HG02571 (cell line): ENCODE measurements around the gene ZBTB40.

Source experiments
- ATAC-seq: cut with Tn5 transposase; IDR thresholded peaks from one replicate; pipeline ENCODE4 v1.9.1; 2021; ENCODE audit warnings: mild to moderate bottlenecking, moderate library complexity; ENCODE audit not compliant: unreplicated experiment

The ZBTB40 gene

DNA sequence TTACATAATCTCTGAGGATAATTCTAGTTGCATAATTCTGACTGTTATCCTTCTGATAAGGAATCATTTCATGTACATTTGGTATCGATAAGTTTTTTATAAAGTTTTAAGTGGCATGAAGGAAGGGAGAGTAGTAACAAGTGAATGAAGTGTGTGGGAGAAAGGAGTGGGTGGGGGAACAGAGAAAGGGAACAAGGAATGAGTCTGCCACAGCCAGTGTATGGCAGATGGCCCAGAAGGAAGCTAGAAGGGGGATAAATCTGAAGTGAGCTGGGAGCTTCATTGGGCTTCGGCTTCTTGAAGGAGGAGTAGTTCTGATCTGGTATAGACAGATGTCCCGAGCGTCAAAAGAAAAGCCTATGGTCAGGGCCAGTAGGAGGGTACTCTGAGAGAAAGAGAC is 18.6 kb downstream of the ZBTB40 start:
- ATAC-seq: no peak

DNA sequence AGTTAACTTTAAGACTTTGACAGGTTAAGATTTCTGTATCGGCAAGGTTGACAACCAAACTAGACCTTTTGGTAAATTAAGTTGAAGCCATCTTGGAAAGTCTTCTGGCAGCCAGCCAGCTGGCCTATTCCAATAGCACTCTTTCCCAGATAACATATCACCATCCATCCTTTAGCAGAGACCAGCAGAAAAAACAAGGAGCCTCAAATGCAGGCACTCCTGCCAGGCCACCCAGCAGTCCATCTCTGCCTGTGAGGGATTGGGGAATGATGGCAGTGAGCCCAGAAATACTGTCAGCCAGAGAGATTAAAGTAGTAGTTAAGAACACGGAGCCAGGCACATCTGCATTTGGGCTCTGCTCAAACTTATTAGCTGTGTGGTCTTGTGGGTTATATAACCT is 19.4 kb downstream of the ZBTB40 start:
- ATAC-seq: no peak

GRCh38 chr1:22471610-22472009 is 20.0 kb downstream of the ZBTB40 start:
- ATAC-seq: no peak

GRCh38 chr1:22472596-22472995 is 20.9 kb downstream of the ZBTB40 start:
- no peak for ATAC-seq

GRCh38 chr1:22473952-22474351 is 22.3 kb downstream of the ZBTB40 start:
- no peak for ATAC-seq

- ATAC-seq: no peak
Measured at GRCh38 chr1:22476566-22476965, 24.9 kb downstream of the ZBTB40 start.

DNA sequence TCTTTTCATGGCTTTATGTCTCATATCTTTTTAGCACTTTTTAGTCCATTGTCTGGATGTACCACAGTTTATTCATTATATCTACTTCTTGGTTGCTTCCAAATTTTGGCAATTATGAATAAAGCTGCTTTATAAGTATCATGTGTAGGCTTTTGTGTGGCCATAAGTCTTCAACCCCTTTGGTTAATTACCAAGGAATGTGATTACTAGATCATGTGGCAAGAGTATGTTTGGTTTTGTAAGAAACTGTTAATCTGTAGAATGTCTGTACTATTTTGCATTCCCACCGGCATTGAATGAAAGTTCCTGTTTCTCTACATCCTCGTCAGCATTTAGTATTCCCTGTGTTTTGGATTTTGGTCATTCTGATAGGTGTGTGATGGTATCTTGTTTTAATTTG is 31.5 kb downstream of the ZBTB40 start:
- no peak for ATAC-seq

- no peak for ATAC-seq
Measured at GRCh38 chr1:22484706-22485345, 33.2 kb downstream of the ZBTB40 start.

DNA sequence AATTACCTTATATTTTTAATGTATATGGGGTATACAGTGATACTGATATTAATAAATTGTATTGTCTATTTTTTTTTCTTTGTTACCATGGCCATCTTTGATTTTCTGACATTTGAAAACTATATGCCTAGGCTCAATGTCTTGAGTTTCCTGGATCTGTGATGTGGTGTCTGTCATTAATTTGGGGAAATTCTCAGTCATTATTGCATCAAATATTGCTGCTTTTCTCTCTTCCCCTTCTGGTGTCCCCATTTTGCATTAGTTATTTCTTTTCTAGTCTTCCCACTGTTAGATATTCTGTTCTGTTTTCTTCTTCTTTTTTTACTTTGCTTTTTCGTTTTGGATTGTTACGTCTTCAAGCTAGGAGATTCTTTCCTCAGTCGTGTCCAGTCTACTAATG is 33.8 kb downstream of the ZBTB40 start:
- ATAC-seq: no peak

DNA sequence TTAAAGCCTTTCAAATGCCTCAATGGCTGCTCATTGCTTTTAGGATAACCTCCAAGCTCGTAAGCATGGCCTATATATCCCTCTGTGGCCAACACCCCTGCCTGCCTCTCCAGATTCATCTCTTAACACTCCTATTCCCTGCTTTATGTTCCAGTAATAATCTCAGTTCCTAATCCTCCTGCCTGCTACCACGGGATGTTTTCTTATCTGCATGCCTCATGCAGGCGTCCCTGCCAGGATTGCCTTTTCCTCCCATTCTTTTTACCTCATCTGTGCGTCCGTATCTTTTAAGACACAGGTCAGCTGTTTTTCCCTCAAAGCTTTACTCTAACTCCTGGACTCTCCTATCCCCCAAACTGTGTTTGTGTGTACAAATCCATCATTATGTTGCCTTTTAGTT is 36.1 kb downstream of the ZBTB40 start:
- ATAC-seq: no peak

DNA sequence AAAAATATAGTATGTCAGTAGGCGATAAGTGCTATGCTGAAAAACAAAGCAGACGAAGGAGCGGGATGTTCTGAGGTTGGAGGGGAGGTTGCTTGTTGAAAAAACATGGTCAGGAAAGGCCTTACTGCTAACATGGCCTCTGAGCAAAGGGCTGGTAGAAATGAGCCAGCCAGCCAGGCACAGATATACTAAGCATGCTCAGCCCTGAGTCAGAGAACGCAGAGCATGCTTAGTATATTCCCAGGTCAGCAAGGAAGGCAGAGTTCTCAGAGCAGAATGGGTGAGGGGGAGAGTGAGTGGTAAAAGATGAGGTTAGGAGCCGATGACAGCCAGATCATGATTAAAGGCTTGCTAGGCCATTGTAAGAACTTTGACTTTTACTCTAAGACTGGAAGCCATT is 36.7 kb downstream of the ZBTB40 start:
- no peak for ATAC-seq

GRCh38 chr1:22489278-22489677 is 37.6 kb downstream of the ZBTB40 start:
- ATAC-seq: no peak

DNA sequence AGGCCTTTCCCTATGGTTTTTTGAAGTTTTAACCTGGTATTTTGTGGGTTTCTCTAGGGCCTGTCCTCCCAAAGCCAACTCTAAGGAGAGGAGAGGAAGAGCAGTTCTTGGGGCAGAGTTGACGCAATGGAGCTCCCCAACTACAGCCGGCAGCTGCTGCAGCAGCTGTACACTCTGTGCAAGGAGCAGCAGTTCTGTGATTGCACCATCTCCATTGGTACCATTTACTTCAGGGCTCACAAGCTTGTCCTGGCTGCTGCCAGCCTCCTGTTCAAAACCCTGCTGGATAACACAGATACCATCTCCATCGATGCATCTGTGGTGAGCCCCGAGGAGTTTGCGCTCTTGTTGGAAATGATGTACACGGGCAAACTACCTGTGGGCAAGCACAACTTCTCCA is 38.2 kb downstream of the ZBTB40 start:
- no peak for ATAC-seq

GRCh38 chr1:22490309-22490708 is 38.7 kb downstream of the ZBTB40 start:
- no peak for ATAC-seq

DNA sequence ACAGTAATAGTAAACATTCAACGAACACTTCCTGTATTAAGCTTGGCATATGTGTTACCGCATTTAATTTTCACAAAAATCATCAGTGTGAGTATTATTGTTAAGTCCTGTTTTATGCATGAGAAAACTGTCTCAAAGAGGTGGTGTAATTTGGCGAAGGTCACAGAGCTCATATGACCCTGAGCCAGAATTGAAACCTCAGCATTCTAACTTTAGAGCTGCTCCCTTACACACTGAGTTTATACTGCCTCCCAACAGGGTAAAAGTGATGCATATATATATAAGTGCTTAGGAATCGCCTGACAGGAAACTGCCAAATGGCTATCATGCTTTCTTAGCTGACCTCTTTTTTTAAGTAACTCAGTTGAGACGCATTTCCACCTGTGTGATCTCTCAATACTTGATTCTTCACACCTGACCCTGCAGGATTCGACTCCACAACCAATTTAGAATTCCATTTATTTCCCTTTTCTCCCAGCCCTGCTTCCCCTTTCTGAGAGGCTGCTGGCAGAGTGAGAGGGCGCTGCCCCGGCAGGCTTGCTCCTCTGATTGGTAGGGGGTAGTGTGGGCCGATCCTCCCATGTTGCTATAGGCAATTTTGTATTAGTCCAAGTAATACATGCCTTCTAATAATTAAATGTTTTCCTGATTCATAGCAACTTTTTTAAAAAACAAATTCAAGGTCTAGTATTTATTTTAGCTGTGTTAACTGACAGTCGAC is 40.5 kb downstream of the ZBTB40 start:
- ATAC-seq: no peak

DNA sequence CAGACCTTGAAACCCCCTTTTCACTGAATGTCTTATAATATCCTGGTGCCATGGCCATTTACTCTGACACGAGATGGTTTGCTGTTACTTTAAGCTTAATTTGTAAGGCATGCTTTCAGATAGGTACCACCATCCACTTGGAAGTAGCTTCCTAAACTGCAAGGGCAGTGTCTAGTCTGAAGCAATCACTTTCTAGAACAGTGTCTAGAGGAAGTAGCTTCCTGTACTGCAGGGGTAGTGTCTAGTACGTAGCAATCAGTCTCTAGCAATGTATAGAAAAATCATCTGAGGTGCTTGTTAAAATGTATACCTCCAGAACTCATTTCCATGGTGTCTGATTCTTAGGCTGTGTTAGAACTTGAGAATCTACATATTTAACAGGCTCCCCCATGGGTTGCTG is 42.5 kb downstream of the ZBTB40 start:
- no peak for ATAC-seq

DNA sequence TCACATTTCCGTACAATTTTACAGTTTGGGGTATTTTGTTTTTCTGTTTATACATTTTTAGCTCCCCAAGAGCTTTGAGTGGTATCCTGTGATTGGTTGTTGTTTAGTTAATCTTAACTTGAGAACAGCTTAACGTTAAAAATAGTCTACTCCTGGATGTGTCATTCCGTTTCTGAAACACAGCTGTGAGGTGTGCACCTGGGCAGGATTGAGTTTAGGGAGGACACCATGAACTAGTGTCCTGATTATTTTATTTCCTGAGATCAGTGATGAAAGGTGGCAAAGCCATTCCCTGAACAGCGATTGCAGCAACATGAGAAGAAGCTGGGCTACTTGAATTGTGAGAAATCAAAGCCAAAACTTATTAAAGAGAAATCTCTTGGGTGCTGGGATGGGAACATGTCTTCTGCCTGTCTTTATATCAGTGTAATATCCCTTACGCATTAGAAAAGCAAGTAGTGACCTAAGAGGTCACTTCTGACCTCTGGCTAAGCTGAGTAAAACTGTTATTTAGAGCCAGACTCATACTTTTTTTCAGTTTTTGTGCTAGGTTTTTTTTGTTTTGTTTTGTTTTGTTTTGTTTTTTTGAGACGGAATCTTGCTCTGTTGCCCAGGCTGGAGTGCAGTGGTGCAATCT is 43.4 kb downstream of the ZBTB40 start:
- ATAC-seq: no peak

- no peak for ATAC-seq
Measured at GRCh38 chr1:22496536-22497160, 45.0 kb downstream of the ZBTB40 start.

DNA sequence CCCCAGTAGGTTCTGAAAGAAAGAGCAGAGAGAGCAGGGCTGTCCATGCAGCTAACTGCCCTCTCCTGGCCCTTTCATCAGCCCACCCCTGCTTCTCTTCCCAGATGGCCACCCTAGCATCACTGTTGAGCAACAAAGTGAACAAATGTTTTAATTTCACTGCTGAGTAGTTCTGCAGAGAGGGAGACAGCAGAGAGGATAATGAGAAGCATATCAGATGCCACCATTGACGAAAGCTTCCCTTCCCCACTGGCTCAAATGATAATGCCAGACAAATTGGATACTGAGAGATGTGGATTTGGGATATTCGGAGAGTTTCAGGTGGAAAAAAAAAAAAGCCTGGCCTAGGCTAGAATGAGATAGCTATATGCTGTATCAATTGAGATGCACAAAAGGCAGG is 46.8 kb downstream of the ZBTB40 start:
- ATAC-seq: no peak

DNA sequence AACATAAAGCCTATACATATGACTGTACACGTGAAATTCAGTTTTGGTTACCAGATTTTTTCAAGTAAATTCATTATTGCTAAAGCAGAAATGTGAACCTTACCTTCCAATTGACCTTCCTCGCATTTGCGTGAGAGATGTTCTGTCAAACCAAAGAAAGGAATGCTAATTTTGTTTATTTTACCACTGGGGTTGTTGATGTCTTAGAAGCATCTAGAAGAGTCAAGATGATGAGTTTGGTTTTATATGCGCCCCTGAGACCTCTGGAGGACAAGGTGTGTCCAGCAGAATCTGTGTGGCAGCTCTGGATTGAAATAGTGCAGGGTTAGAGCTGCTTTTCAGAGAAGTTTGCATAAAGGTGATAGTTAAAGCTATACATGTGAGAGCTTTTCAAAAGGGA is 48.4 kb downstream of the ZBTB40 start:
- no peak for ATAC-seq

DNA sequence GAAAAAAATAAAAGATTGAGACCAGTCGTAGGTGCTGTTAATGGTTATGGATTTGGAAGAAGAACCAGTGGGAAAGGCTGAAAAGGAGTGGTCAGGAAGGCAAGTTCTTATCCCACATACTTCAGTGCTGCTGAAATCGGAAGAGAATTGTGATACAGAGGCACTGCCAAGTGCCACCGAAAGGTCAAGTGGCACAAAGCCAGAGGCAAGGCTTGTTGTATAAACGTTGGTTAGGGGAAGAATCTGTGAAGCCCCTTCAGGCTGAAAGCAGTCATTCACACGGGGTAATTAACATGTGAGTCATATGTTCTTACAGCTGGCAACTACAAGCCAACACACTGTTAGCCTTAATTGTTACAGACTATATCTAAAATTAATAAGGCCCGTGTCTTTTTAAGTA is 48.8 kb downstream of the ZBTB40 start:
- no peak for ATAC-seq

DNA sequence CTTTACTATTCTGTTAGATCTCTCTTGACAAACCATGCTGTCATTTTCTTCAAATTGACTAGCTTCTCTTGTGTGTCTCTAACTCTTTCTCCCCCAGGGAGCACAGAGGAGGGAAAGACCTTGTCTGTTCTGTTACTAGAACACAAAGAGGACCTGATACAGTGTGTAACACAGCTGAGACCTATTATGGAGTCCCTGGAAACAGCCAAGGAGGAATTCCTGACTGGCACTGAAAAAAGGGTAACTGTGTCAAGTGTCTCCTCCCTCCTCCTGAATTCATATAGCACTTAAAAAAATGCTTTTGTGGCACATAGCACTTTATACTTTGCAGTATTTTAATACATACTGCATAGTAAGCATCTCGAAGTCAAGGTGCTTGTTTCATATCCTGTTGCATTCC is 50.6 kb downstream of the ZBTB40 start:
- ATAC-seq: no peak
